ENCODE measurements around the gene KIF26B. TPM values are rescaled to one million over a fixed set of nuclear protein-coding genes. Genes with fewer than 3 reads are reported as not detected.
A peak's percentile ranks its signal among the peaks of the same experiment; 100 is the strongest.

Gene KIF26B
- total and polyA plus RNA-seq, 8 donors: 0.15 to 3.2 (median 0.89) TPM; not detected in 1

DNA sequence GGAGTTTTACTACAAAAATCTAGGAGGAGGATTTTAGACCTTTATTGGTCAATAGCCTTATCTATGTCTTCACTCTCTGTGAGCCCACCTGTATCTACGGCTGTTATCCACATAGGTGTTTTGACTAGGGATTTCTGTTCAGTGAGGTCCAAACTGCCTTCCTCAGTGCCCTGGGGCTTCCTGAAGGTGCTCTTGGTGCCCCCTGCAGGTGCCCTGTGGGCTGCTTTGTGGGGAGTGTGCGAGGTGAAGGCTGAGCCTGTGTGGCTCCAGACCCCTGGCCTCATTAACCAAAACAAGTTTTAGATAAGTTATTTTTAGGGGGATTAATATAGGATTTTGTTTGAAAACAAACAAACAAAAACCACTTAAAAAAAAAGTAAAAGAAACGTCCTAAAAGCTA lies 122.5 kb downstream of the KIF26B start:
- intact Hi-C loops (cut with DNase I; ENCODE audit: low total_unique reads): no loop called here
- H3K27me3 ChIP-seq: no peaks in the 10 kb centered on the region
- H3K4me1 ChIP-seq: no peaks in the 10 kb centered on the region
- TF ChIP-seq, protein P1, sequence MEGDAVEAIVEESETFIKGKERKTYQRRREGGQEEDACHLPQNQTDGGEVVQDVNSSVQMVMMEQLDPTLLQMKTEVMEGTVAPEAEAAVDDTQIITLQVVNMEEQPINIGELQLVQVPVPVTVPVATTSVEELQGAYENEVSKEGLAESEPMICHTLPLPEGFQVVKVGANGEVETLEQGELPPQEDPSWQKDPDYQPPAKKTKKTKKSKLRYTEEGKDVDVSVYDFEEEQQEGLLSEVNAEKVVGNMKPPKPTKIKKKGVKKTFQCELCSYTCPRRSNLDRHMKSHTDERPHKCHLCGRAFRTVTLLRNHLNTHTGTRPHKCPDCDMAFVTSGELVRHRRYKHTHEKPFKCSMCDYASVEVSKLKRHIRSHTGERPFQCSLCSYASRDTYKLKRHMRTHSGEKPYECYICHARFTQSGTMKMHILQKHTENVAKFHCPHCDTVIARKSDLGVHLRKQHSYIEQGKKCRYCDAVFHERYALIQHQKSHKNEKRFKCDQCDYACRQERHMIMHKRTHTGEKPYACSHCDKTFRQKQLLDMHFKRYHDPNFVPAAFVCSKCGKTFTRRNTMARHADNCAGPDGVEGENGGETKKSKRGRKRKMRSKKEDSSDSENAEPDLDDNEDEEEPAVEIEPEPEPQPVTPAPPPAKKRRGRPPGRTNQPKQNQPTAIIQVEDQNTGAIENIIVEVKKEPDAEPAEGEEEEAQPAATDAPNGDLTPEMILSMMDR (IDR thresholded peaks at IDR 0.05): peak in 5 of 7 experiments; percentile 10 to 54 (median 33)
- no peak for TF ChIP-seq EP300 (IDR thresholded peaks at IDR 0.05)
- H3K27ac ChIP-seq: no peak overlapping the region
- WGBS, 5 donors: 27 to 54% (median 46%) methylated on average over 3 of the region's 3 CpGs
- H3K4me3 ChIP-seq: no peak overlapping the region
- H3K9me3 ChIP-seq: peaks cover 0 to 1% (median under 1%) of the 10 kb centered on the region in 4 donors
- peak; percentile 52 to 69 for DNase-seq
- no peaks in the 10 kb centered on the region for H3K36me3 ChIP-seq

GRCh38 chr1:245278846-245279245 lies 124.1 kb downstream of the KIF26B start:
- DNase-seq: no peak
- Histone ChIP-seq H3K27ac (no peak overlapping the region), H3K36me3 (no peaks in the 10 kb centered on the region), H3K27me3 (no peaks in the 10 kb centered on the region), H3K4me1 (no peaks in the 10 kb centered on the region), H3K9me3 (peaks cover 0 to 10% (median 4%) of the 10 kb centered on the region in 4 donors), H3K4me3 (no peak overlapping the region)
- intact Hi-C loops (cut with DNase I; ENCODE audit: low total_unique reads): no loop called here
- TF ChIP-seq POLR2AphosphoS5 (IDR thresholded peaks at IDR 0.05) (no peak), POLR2A (IDR thresholded peaks at IDR 0.05) (no peak), EP300 (IDR thresholded peaks at IDR 0.05) (no peak)
- TF ChIP-seq, protein P1 (IDR thresholded peaks at IDR 0.05): no peak
- 80 to 88% (median 85%) methylated on average over 4 of the region's 4 CpGs for WGBS, 5 donors

DNA sequence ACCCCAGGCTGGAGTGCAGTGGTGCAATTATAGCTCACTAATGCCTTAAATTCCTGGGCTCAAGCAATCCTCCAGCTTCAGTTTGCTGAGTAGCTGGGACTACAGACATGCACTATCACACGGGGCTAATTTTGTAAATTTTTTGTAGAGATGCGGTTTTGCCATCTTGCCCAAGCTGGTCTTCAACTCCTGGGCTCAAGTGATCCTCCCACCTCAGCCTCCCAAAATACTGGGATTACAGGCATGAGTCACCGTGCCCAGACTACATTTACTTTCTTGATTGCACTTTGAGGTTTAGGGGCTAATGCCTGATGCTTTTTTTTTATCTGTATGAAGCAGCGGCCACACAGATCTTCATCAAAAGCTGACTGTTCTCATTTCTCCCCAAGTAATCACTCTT lies 124.6 kb downstream of the KIF26B start:
- H3K9me3 ChIP-seq: peaks cover 0 to 10% (median 4%) of the 10 kb centered on the region in 4 donors
- WGBS, 5 donors: 79 to 88% (median 84%) methylated on average over 4 of the region's 4 CpGs
- no peaks in the 10 kb centered on the region for H3K27me3 ChIP-seq
- H3K27ac ChIP-seq: no peak overlapping the region
- no peaks in the 10 kb centered on the region for H3K4me1 ChIP-seq
- intact Hi-C loops (cut with DNase I; ENCODE audit: low total_unique reads): no loop called here
- H3K36me3 ChIP-seq: no peaks in the 10 kb centered on the region
- no peak for TF ChIP-seq POLR2AphosphoS5 (IDR thresholded peaks at IDR 0.05)
- TF ChIP-seq POLR2A (IDR thresholded peaks at IDR 0.05): no peak
- no peak for TF ChIP-seq EP300 (IDR thresholded peaks at IDR 0.05)
- DNase-seq: no peak
- no peak overlapping the region for H3K4me3 ChIP-seq

DNA sequence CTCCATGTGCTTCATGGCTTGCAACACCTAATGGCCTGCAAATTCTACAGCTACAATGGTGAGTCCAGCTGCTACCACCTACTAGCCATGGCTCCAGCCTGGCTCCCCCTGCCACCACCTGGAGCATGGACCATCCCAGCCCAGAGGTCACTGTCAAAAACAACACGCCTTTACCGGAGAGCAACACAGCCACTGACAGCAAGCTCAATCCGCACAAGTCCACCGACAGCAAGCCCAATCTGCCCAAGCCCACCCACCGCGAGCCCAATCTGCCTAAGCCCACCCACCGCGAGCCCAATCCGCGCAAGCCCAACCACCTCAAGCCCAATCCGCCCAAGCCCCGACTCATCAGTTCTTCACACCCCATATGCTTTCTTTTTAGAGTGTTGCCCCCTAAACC lies 128.2 kb downstream of the KIF26B start:
- Histone ChIP-seq H3K4me1 (no peaks in the 10 kb centered on the region), H3K27me3 (no peaks in the 10 kb centered on the region), H3K27ac (no peak overlapping the region), H3K36me3 (no peaks in the 10 kb centered on the region), H3K4me3 (no peak overlapping the region), H3K9me3 (peaks cover 0 to 10% (median 4%) of the 10 kb centered on the region in 4 donors)
- 96 to 99% (median 99%) methylated on average over 9 to 12 of the region's 12 CpGs for WGBS, 5 donors
- intact Hi-C loops (cut with DNase I; ENCODE audit: low total_unique reads): no loop called here
- no peak for DNase-seq
- no peak for TF ChIP-seq POLR2A (IDR thresholded peaks at IDR 0.05)
- no peak for TF ChIP-seq POLR2AphosphoS5 (IDR thresholded peaks at IDR 0.05)
- TF ChIP-seq, protein P1 (IDR thresholded peaks at IDR 0.05): no peak
- no peak for TF ChIP-seq EP300 (IDR thresholded peaks at IDR 0.05)

- H3K36me3 ChIP-seq: no peaks in the 10 kb centered on the region
- no peak overlapping the region for H3K4me3 ChIP-seq
- no peaks in the 10 kb centered on the region for H3K4me1 ChIP-seq
- intact Hi-C loops (cut with DNase I; ENCODE audit: low total_unique reads): no loop called here
- H3K9me3 ChIP-seq: peaks cover 0 to 10% (median 4%) of the 10 kb centered on the region in 4 donors
- DNase-seq: no peak
- H3K27ac ChIP-seq: no peak overlapping the region
- 77 to 84% (median 81%) methylated on average over 4 of the region's 4 CpGs for WGBS, 5 donors
- no peak for TF ChIP-seq POLR2AphosphoS5 (IDR thresholded peaks at IDR 0.05)
- TF ChIP-seq, protein P1 (IDR thresholded peaks at IDR 0.05): no peak
- TF ChIP-seq EP300 (IDR thresholded peaks at IDR 0.05): no peak
- no peak for TF ChIP-seq POLR2A (IDR thresholded peaks at IDR 0.05)
- H3K27me3 ChIP-seq: no peaks in the 10 kb centered on the region
Measured at GRCh38 chr1:245285168-245285567, 130.4 kb downstream of the KIF26B start.

Data from stomach (tissue), 9 donors.